D721Med (cell line): Measurements from ENCODE around the gene CFAP97D2.

ENCODE experiments used
- DNase-seq: peaks from one replicate; pipeline ENCODE4 v3.0.0; 2011; ENCODE audit warnings: low spot score; ENCODE audit not compliant: insufficient read length
- FAIRE-seq: peaks from 2 replicates; lab custom pipeline; 2011; peaks lifted over from hg19 to GRCh38; lab: Jason Lieb, UNC
- CTCF ChIP-seq: IDR thresholded peaks from 2 replicates; pipeline ENCODE4 v1.5.1; 2012; ENCODE audit warnings: mild to moderate bottlenecking, control low read depth; ENCODE audit not compliant: insufficient read depth; ENCODE audit errors: missing control alignments

The CFAP97D2 gene

GRCh38 chr13:114234266-114234644, 55.2 kb downstream of the CFAP97D2 start:
- DNase-seq (no peak), FAIRE-seq (no peak)
- TF ChIP-seq CTCF, result no peak

GRCh38 chr13:114234645-114235421, 55.8 kb downstream of the CFAP97D2 start, which contains the start of gene CDC16:
CDC16 (plus strand) TSS chr13:114234897; CDS start chr13:114235085, 188 bp downstream.
- DNase-seq (peak; percentile 84), FAIRE-seq (no peak)
- no peak for TF ChIP-seq CTCF

- FAIRE-seq (no peak), DNase-seq (no peak)
- no peak for TF ChIP-seq CTCF
Measured at GRCh38 chr13:114235697-114236096, 56.6 kb downstream of the CFAP97D2 start.

GRCh38 chr13:114236227-114236626, 57.2 kb downstream of the CFAP97D2 start:
- FAIRE-seq (no peak), DNase-seq (no peak)
- no peak for TF ChIP-seq CTCF

- FAIRE-seq (no peak), DNase-seq (no peak)
- TF ChIP-seq CTCF, result no peak
Measured at GRCh38 chr13:114237415-114238112, 58.5 kb downstream of the CFAP97D2 start.

- TF ChIP-seq CTCF, result no peak
- no peak for DNase-seq
- FAIRE-seq, result no peak
Measured at GRCh38 chr13:114241918-114242317, 62.9 kb downstream of the CFAP97D2 start.

GRCh38 chr13:114243971-114244370, 64.9 kb downstream of the CFAP97D2 start:
- DNase-seq, result no peak
- TF ChIP-seq CTCF, result no peak
- no peak for FAIRE-seq
